T-helper 17 cell (primary cell): ENCODE data around the gene TEK. TPM values are rescaled to one million over a fixed set of nuclear protein-coding genes. Genes with fewer than 3 reads are reported as not detected.
"Not testable (repeated sequence)": the region's sequence is repeated elsewhere in the genome, so short reads cannot be mapped to it uniquely, and the experiment has no call there.

Experiments
- ATAC-seq: fragments of 150-1000 bp; cut with Tn5 transposase; 2 replicates; pipeline ENCODE4 v1.10.0; 2021; ENCODE audit warnings: mild to moderate bottlenecking, moderate library complexity
- DNase-seq, 3 donors: peaks; one replicate each; pipeline versions ENCODE4 v3.0.0 to v3.0.0-alpha.2; 2020 to 2021
- H3K9me3 ChIP-seq: one replicate; pipeline ENCODE4 v1.7.0; 2013; ENCODE audit warnings: low read length, mild to moderate bottlenecking; ENCODE audit not compliant: control insufficient read depth, poor library complexity, severe bottlenecking
- H3K27ac Mint-ChIP-seq: one replicate; pipeline ENCODE4 v1.8.0; 2022; ENCODE audit warnings: mild to moderate bottlenecking, moderate library complexity, mixed read lengths
- H3K27me3 Mint-ChIP-seq: one replicate; pipeline ENCODE4 v1.8.0; 2022; ENCODE audit warnings: mixed read lengths
- H3K36me3 Mint-ChIP-seq: one replicate; pipeline ENCODE4 v1.8.0; 2022; ENCODE audit warnings: low read depth, mixed read lengths
- H3K4me1 Mint-ChIP-seq: one replicate; pipeline ENCODE4 v1.8.0; 2022; ENCODE audit warnings: mild to moderate bottlenecking, mixed read lengths
- H3K4me3 Mint-ChIP-seq: one replicate; pipeline ENCODE4 v1.8.0; 2022; ENCODE audit warnings: mild to moderate bottlenecking, moderate library complexity, mixed read lengths
- total RNA-seq, 4 donors: library from RNA in 2 of 4; stranded (reverse) in 2 of 4; gene quantifications; one replicate each; pipeline ENCODE4 v1.2.3 and lab custom pipeline; 2022 to 2026

The TEK gene
- total RNA-seq, 2 donors from 2014 or later: not detected

GRCh38 chr9:27093384-27094067 is 15.5 kb upstream of the TEK start:
- not testable (repeated sequence) for H3K27ac Mint-ChIP-seq

GRCh38 chr9:27094640-27095298 is 14.3 kb upstream of the TEK start:
- Mint-ChIP-seq H3K36me3 (no peaks in the 10 kb centered on the region), H3K4me1 (no peaks in the 10 kb centered on the region), H3K27ac (no peak overlapping the region), H3K4me3 (no peak overlapping the region), H3K27me3 (peaks cover 14% of the 10 kb centered on the region)
- no peak for DNase-seq
- ATAC-seq: no peak
- no peaks in the 10 kb centered on the region for H3K9me3 ChIP-seq

More at GRCh38 chr9:27093384-27094067, 15.5 kb upstream of the TEK start:
- H3K27me3 Mint-ChIP-seq: peaks cover 16% of the 10 kb centered on the region
- not testable (repeated sequence) for DNase-seq, H3K4me3 Mint-ChIP-seq, H3K4me1 Mint-ChIP-seq, H3K9me3 ChIP-seq, ATAC-seq, H3K36me3 Mint-ChIP-seq

DNA sequence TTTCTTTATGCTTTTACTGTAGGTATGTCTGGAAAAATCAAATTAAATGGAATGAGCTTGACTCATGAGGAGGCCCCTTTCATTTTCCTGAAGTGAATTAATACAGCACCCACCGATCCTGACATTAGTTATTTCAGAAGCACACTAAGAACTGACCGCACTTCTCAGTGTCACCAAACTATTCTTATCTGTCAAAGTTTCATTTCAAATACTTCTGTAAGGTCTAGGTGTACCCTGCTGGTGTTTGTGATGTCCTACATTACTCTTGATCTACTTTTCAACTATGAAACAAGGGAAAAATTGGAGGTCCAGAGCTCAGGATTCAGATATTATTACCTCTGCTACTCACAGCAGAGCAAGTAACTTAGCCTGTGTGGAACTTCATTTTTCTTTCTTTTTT is 1.8 kb upstream of the TEK start:
- no peak for ATAC-seq
- DNase-seq: no peak
- peaks cover 11% of the 10 kb centered on the region for H3K27me3 Mint-ChIP-seq
- H3K27ac Mint-ChIP-seq: no peak overlapping the region
- no peak overlapping the region for H3K4me3 Mint-ChIP-seq
- H3K4me1 Mint-ChIP-seq: no peaks in the 10 kb centered on the region
- H3K36me3 Mint-ChIP-seq: no peaks in the 10 kb centered on the region
- no peaks in the 10 kb centered on the region for H3K9me3 ChIP-seq

DNA sequence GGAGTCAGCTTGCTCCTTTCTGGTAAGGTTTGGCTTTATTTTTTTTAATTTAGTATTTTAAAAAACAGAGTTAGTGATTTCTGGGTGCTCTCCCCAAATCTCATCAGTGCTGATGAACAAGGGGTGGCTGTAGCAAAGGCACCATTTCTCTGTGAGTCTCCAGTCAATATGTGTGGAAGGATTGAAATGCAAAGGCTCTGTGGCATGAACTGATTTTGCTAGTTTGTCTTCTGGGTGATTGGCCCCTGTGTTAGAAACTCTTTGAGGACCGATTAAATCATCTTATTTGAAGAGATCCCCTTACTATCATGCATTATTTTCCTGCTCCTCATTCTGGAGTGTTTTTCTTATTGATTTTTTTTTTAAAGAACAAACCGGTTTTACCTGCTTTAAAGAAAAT is 596 bp downstream of the TEK start:
- ATAC-seq (no peak), DNase-seq (no peak)
- H3K9me3 ChIP-seq: no peaks in the 10 kb centered on the region
- Mint-ChIP-seq H3K27me3 (peaks cover 11% of the 10 kb centered on the region), H3K27ac (no peak overlapping the region), H3K4me1 (no peaks in the 10 kb centered on the region), H3K4me3 (no peak overlapping the region), H3K36me3 (no peaks in the 10 kb centered on the region)

- Mint-ChIP-seq H3K4me3 (no peak overlapping the region), H3K4me1 (no peaks in the 10 kb centered on the region), H3K27me3 (peaks cover 11% of the 10 kb centered on the region), H3K36me3 (no peaks in the 10 kb centered on the region), H3K27ac (no peak overlapping the region)
- no peaks in the 10 kb centered on the region for H3K9me3 ChIP-seq
- DNase-seq (no peak), ATAC-seq (no peak)
Measured at GRCh38 chr9:27110181-27110580, 1.2 kb downstream of the TEK start.

DNA sequence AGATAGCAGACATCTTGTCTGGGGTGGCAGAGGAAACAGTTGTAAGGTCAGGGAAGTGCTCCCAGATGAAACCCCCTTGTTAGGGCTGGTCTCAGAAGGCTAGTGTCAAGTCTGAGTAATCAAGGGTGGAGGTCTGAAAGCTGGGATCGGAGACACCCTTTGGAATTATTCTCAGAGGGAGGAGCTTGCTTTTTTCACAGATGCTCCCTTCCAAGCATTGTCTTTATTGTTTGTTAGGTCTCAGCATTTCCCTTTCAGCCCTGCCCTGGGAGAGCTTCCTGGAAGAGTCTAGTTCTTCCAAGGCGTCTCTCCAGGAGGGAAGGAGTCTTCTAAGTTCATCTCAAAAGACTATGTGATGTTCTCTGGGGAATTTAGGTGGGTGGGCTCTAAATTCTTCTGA is 3.2 kb downstream of the TEK start:
- no peak for ATAC-seq
- Mint-ChIP-seq H3K27ac (no peak overlapping the region), H3K27me3 (peaks cover 11% of the 10 kb centered on the region), H3K4me3 (no peak overlapping the region), H3K4me1 (no peaks in the 10 kb centered on the region), H3K36me3 (no peaks in the 10 kb centered on the region)
- H3K9me3 ChIP-seq: no peaks in the 10 kb centered on the region
- DNase-seq: no peak

GRCh38 chr9:27117489-27118135 is 8.6 kb downstream of the TEK start:
- no peak overlapping the region for H3K4me3 Mint-ChIP-seq

GRCh38 chr9:27118916-27119315 is 9.9 kb downstream of the TEK start:
- Mint-ChIP-seq H3K4me1 (no peaks in the 10 kb centered on the region), H3K27me3 (peaks cover 11% of the 10 kb centered on the region), H3K4me3 (no peak overlapping the region), H3K36me3 (no peaks in the 10 kb centered on the region), H3K27ac (no peak overlapping the region)
- ATAC-seq: no peak
- no peak for DNase-seq
- H3K9me3 ChIP-seq: no peaks in the 10 kb centered on the region

More at GRCh38 chr9:27117489-27118135, 8.6 kb downstream of the TEK start:
- Mint-ChIP-seq H3K27ac (no peak overlapping the region), H3K27me3 (peaks cover 11% of the 10 kb centered on the region), H3K36me3 (no peaks in the 10 kb centered on the region), H3K4me1 (no peaks in the 10 kb centered on the region)
- H3K9me3 ChIP-seq: no peaks in the 10 kb centered on the region
- DNase-seq (no peak), ATAC-seq (no peak)

DNA sequence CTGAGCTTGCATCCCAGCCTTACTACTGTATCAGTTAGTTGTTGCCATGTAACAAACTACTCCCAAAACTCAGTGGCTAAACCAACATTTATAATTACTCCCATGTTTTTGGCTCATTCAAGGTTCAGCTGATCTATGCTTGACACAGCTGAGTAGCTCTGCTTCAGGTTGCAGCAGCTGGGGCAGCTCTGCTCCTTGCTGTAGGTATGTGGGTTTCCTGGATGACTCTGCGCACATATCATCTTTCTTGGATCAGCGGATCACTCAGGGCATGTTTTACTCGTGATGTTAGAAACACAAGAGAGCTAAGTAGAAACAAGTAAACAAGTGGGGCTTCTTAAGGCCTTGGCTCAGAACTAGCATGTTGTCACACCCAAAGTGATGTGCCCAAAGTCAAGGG is 15.1 kb downstream of the TEK start:
- Mint-ChIP-seq H3K27ac (no peak overlapping the region), H3K4me1 (no peaks in the 10 kb centered on the region), H3K4me3 (no peak overlapping the region), H3K36me3 (no peaks in the 10 kb centered on the region), H3K27me3 (peaks cover 11% of the 10 kb centered on the region)
- DNase-seq (no peak), ATAC-seq (no peak)
- H3K9me3 ChIP-seq: no peaks in the 10 kb centered on the region

GRCh38 chr9:27125030-27125429 is 16.0 kb downstream of the TEK start:
- Mint-ChIP-seq H3K27ac (no peak overlapping the region), H3K27me3 (peaks cover 12% of the 10 kb centered on the region), H3K36me3 (no peaks in the 10 kb centered on the region), H3K4me1 (no peaks in the 10 kb centered on the region), H3K4me3 (no peak overlapping the region)
- ATAC-seq (no peak), DNase-seq (no peak)
- no peaks in the 10 kb centered on the region for H3K9me3 ChIP-seq

GRCh38 chr9:27125936-27126335 is 16.9 kb downstream of the TEK start:
- DNase-seq: no peak
- no peak for ATAC-seq
- Mint-ChIP-seq H3K4me3 (no peak overlapping the region), H3K27ac (no peak overlapping the region), H3K4me1 (no peaks in the 10 kb centered on the region), H3K27me3 (peaks cover 6% of the 10 kb centered on the region), H3K36me3 (no peaks in the 10 kb centered on the region)
- H3K9me3 ChIP-seq: no peaks in the 10 kb centered on the region

- Mint-ChIP-seq H3K36me3 (no peaks in the 10 kb centered on the region), H3K27ac (no peak overlapping the region), H3K4me1 (no peaks in the 10 kb centered on the region), H3K27me3 (peaks cover 6% of the 10 kb centered on the region), H3K4me3 (no peak overlapping the region)
- H3K9me3 ChIP-seq: no peaks in the 10 kb centered on the region
- DNase-seq (no peak), ATAC-seq (no peak)
Measured at GRCh38 chr9:27126670-27127069, 17.6 kb downstream of the TEK start.

- Mint-ChIP-seq H3K4me3 (no peak overlapping the region), H3K27ac (no peak overlapping the region)
Measured at GRCh38 chr9:27129221-27129620, 20.2 kb downstream of the TEK start.

More at GRCh38 chr9:27129221-27129620, 20.2 kb downstream of the TEK start:
- Mint-ChIP-seq H3K36me3 (no peaks in the 10 kb centered on the region), H3K27me3 (peaks cover 6% of the 10 kb centered on the region), H3K4me1 (peaks cover 2% of the 10 kb centered on the region)
- DNase-seq: no peak
- H3K9me3 ChIP-seq: no peaks in the 10 kb centered on the region
- no peak for ATAC-seq
